ENCODE results near the gene ASIC2.

Gene ASIC2

GRCh38 chr17:33120103-33120502 is 173.0 kb downstream of the ASIC2 start:
- DNase-seq (ENCODE audit: extremely low read depth in 1 of 2, low read depth in 1 of 2), result no peak

- no peak for DNase-seq (ENCODE audit: extremely low read depth in 1 of 2, low read depth in 1 of 2)
Measured at GRCh38 chr17:33118391-33119075, 174.6 kb downstream of the ASIC2 start.

- no peak for DNase-seq (ENCODE audit: extremely low read depth in 1 of 2, low read depth in 1 of 2)
Measured at GRCh38 chr17:33116021-33116551, 177.0 kb downstream of the ASIC2 start.

GRCh38 chr17:33115366-33115765 is 177.7 kb downstream of the ASIC2 start:
- DNase-seq (ENCODE audit: extremely low read depth in 1 of 2, low read depth in 1 of 2), result no peak

GRCh38 chr17:33113991-33114370 is 179.1 kb downstream of the ASIC2 start:
- DNase-seq (ENCODE audit: extremely low read depth in 1 of 2, low read depth in 1 of 2), result no peak

- DNase-seq (ENCODE audit: extremely low read depth in 1 of 2, low read depth in 1 of 2), result no peak
Measured at GRCh38 chr17:33113276-33113990, 179.7 kb downstream of the ASIC2 start.

GRCh38 chr17:33112763-33113162 is 180.3 kb downstream of the ASIC2 start:
- no peak for DNase-seq (ENCODE audit: extremely low read depth in 1 of 2, low read depth in 1 of 2)

GRCh38 chr17:33109336-33110072 is 183.6 kb downstream of the ASIC2 start:
- DNase-seq (ENCODE audit: extremely low read depth in 1 of 2, low read depth in 1 of 2), result no peak

GRCh38 chr17:33106525-33107165 is 186.4 kb downstream of the ASIC2 start:
- DNase-seq (ENCODE audit: extremely low read depth in 1 of 2, low read depth in 1 of 2), result no peak

- no peak for DNase-seq (ENCODE audit: extremely low read depth in 1 of 2, low read depth in 1 of 2)
Measured at GRCh38 chr17:33105911-33106310, 187.2 kb downstream of the ASIC2 start.

GRCh38 chr17:33099906-33100305 is 193.2 kb downstream of the ASIC2 start:
- DNase-seq (ENCODE audit: extremely low read depth in 1 of 2, low read depth in 1 of 2), result no peak

GRCh38 chr17:33099252-33099651 is 193.8 kb downstream of the ASIC2 start:
- no peak for DNase-seq (ENCODE audit: extremely low read depth in 1 of 2, low read depth in 1 of 2)

- no peak for DNase-seq (ENCODE audit: extremely low read depth in 1 of 2, low read depth in 1 of 2)
Measured at GRCh38 chr17:33097411-33097810, 195.7 kb downstream of the ASIC2 start.

GRCh38 chr17:33096161-33096560 is 196.9 kb downstream of the ASIC2 start:
- DNase-seq (ENCODE audit: extremely low read depth in 1 of 2, low read depth in 1 of 2), result no peak

- DNase-seq (ENCODE audit: extremely low read depth in 1 of 2, low read depth in 1 of 2), result no peak
Measured at GRCh38 chr17:33091271-33091670, 201.8 kb downstream of the ASIC2 start.

GRCh38 chr17:33090806-33091205 is 202.3 kb downstream of the ASIC2 start:
- DNase-seq (ENCODE audit: extremely low read depth in 1 of 2, low read depth in 1 of 2), result no peak

GRCh38 chr17:33086878-33087277 is 206.2 kb downstream of the ASIC2 start:
- no peak for DNase-seq (ENCODE audit: extremely low read depth in 1 of 2, low read depth in 1 of 2)

- DNase-seq (ENCODE audit: extremely low read depth in 1 of 2, low read depth in 1 of 2), result no peak
Measured at GRCh38 chr17:33086041-33086440, 207.1 kb downstream of the ASIC2 start.

GRCh38 chr17:33085256-33085655 is 207.8 kb downstream of the ASIC2 start:
- DNase-seq (ENCODE audit: extremely low read depth in 1 of 2, low read depth in 1 of 2), result no peak

- DNase-seq (ENCODE audit: extremely low read depth in 1 of 2, low read depth in 1 of 2), result no peak
Measured at GRCh38 chr17:33084755-33085154, 208.3 kb downstream of the ASIC2 start.

GRCh38 chr17:33082529-33083173 is 210.4 kb downstream of the ASIC2 start:
- DNase-seq (ENCODE audit: extremely low read depth in 1 of 2, low read depth in 1 of 2), result no peak

Measured in stimulated activated CD8-positive, alpha-beta memory T cell treated with anti-CD3 and anti-CD28 coated beads, Interleukin-7, amount 100 ng/mL, for 48 hours (primary cell).